ENCODE results near the gene PSPH.

- TF ChIP-seq CTCF (IDR thresholded peaks at IDR 0.05), result no peak
- no peak for TF ChIP-seq POLR2A (IDR thresholded peaks at IDR 0.05)
These were observed 84.4 kb downstream of the PSPH start for GRCh38 chr7:55966851-55967250.
